K562 (cell line): ENCODE data around the gene FAM131C. TPM values are rescaled to one million over a fixed set of nuclear protein-coding genes. Genes with fewer than 3 reads are reported as not detected.
A peak's percentile ranks its signal among the peaks of the same experiment; 100 is the strongest.

ENCODE experiments used
- BMI1 ChIP-seq: fragments of 150-350 bp; IDR thresholded peaks from 2 replicates; pipeline ENCODE4 v1.6.1; 2014; ENCODE audit warnings: low read length
- CHD7 ChIP-seq: fragments of 200-600 bp; sonication (generic); IDR thresholded peaks from one replicate; pipeline ENCODE4 v1.6.1; 2012; ENCODE audit warnings: mild to moderate bottlenecking, low read depth, low read length, inconsistent platforms
- CTBP1 ChIP-seq: fragments of 450-650 bp; IDR thresholded peaks from 2 replicates; pipeline ENCODE4 v1.6.1; 2016; ENCODE audit warnings: borderline replicate concordance
- E2F3 ChIP-seq: fragments of 250-450 bp; sonication (Bioruptor Pico); IDR thresholded peaks from 2 replicates; pipeline ENCODE4 v1.4.0; 2020; ENCODE audit warnings: mild to moderate bottlenecking
- KDM2B ChIP-seq: fragments of 250-450 bp; sonication (Bioruptor Pico); IDR thresholded peaks from 2 replicates; pipeline ENCODE4 v1.8.0; 2021; ENCODE audit warnings: mild to moderate bottlenecking, moderate library complexity
- MYNN ChIP-seq, 2 experiments: sonication (generic); formaldehyde crosslinking in 1 of 2; IDR thresholded peaks; 2 replicates each; pipeline versions ENCODE4 v1.5.0 to v1.6.1; 2016 to 2020; ENCODE audit warnings: antibody characterized with exemption in 1 of 2, missing genetic modification reagents in 1 of 2
- NELFE ChIP-seq: IDR thresholded peaks from 2 replicates; pipeline ENCODE4 v1.6.1; 2011; ENCODE audit warnings: mild to moderate bottlenecking; ENCODE audit not compliant: insufficient read depth, insufficient read length
- SPI1 ChIP-seq: IDR thresholded peaks from 2 replicates; pipeline ENCODE4 v1.6.1; 2011; ENCODE audit warnings: low read depth, low read length, control low read depth, borderline replicate concordance
- WHSC1 ChIP-seq: IDR thresholded peaks from one replicate; pipeline ENCODE4 v1.6.1; 2012; ENCODE audit warnings: low read length, control low read depth, inconsistent platforms
- ZBTB17 ChIP-seq: fragments of 450-650 bp; formaldehyde crosslinking; IDR thresholded peaks from 2 replicates; pipeline ENCODE4 v1.4.0; 2020; ENCODE audit warnings: mild to moderate bottlenecking
- polyA plus RNA-seq, 8 experiments: library from polyadenylated mRNA; depleted of rRNA in 4 of 8; stranded (reverse) in 5 of 8; unstranded in 3 of 8; fragments of >200 nt; fragmentation: Nextera tagmentation in 2 of 8; fragmentation: Illumina TruSeq in 1 of 8; extraction: Ambion mirVana in 2 of 8; extraction: Trizol in 1 of 8; gene quantifications; 2 replicates each; pipeline versions ENCODE4 v1.2.1 to v1.2.3, GENCODE V29; 2011 to 2014; ENCODE audit warnings: inconsistent platforms in 1 of 8, missing spikeins in 1 of 8
- total RNA-seq, 7 experiments: library from RNA; depleted of rRNA in 6 of 7; stranded (reverse); fragments of >200 nt in 6 of 7; fragmentation: Illumina TruSeq in 2 of 7; extraction: Trizol in 2 of 7; gene quantifications; 2 replicates each; pipeline versions ENCODE4 v1.2.1 to v1.2.3, GENCODE V29; 2011 to 2021; ENCODE audit warnings: low replicate concordance in 1 of 7
- TF ChIP-seq, protein P1 (sequence below): fragments of 450-650 bp; conservative IDR thresholded peaks from 2 replicates; pipeline ENCODE4 v1.6.1; 2016; ENCODE audit warnings: missing genetic modification characterization, low read depth, mild to moderate bottlenecking, control low read depth, missing compliant biosample characterization

The FAM131C gene
- total and polyA plus RNA-seq, 9 of the 15 experiments (the other 6 are each of a cell fraction or from before 2014, with no cell fraction given), result 0.10 to 0.29 (median 0.16) TPM; not detected in 6

DNA sequence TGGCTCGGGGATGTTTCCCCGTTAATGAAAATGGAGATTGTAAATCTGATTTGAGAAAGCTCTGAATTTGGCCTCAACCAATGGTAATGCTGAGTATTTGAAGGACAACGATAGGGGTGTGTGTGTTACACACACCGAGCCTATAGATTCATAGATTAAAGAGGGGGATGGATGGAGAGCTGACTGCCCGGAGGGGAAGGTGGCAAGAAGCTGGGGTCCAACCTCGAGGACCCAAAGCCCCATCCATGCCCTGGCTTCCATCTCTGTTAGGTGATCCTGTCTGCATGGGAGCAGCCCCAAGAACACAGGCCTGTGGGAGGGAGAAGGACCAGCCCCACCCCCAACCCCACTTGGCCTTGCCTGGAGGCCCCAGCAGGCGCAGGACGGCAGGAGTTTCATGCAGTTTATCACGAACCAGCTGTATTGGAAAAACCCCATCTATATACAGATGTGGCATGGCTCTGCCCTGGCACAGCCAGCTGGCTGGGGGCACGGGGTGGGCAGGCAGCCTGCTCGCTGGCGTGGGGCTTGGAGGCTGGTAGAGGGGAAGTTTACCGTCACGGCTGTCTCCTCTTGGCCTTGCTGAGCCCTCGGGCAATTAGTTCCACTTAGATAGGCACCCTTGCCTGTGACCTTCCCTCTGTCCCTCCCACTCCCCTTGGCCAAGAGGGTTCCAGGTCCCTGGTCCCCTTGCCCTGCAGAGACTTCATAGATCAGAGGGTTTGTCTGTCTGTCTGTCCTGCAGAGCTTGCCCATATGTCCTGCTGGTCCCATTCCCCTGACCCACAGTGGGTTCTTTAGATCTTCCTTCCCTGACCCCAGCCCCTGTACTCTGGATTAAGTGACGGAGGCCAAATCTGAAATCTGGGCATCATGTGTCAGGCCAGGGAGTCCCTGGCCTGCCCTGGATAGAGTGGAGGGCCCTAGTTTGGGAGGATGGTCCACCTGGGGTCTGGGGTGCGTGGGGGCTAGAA, 58.7 kb downstream of the FAM131C start (continued):
- TF ChIP-seq CHD7, result no peak
- no peak for TF ChIP-seq E2F3
- TF ChIP-seq ZBTB17, result 0 out of 2 replicates have a peak, but pooled peaks have one; percentile 19
- TF ChIP-seq, protein P1, sequence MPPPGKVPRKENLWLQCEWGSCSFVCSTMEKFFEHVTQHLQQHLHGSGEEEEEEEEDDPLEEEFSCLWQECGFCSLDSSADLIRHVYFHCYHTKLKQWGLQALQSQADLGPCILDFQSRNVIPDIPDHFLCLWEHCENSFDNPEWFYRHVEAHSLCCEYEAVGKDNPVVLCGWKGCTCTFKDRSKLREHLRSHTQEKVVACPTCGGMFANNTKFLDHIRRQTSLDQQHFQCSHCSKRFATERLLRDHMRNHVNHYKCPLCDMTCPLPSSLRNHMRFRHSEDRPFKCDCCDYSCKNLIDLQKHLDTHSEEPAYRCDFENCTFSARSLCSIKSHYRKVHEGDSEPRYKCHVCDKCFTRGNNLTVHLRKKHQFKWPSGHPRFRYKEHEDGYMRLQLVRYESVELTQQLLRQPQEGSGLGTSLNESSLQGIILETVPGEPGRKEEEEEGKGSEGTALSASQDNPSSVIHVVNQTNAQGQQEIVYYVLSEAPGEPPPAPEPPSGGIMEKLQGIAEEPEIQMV (tag), result no peak
- TF ChIP-seq KDM2B (CRISPR knock-in tag), result 0 out of 2 replicates have a peak, but pooled peaks have one; percentile 51
- no peak for TF ChIP-seq WHSC1
- no peak for TF ChIP-seq SPI1
- TF ChIP-seq CTBP1, result peak; percentile 62; the same call in 1 of the 2 replicates
- TF ChIP-seq MYNN (IDR thresholded peaks at IDR 0.05), result peak; percentile 62; the same call in 1 of the 2 replicates
- TF ChIP-seq MYNN (CRISPR knock-in tag; IDR thresholded peaks at IDR 0.05), result no peak
- TF ChIP-seq NELFE, result no peak
- TF ChIP-seq BMI1, result no peak
